Peyer's patch (tissue), 4 donors: ENCODE data around the gene USP24.

Experiments used
- POLR2A ChIP-seq, 2 donors: fragments of 450-650 bp; IDR thresholded peaks; one replicate each; pipeline ENCODE4 v1.5.1; 2017; ENCODE audit warnings: antibody characterized with exemption in 2 of 2, mild to moderate bottlenecking in 2 of 2, moderate library complexity in 2 of 2
- TF ChIP-seq, protein P1 (sequence below), 6 experiments: fragments of 450-650 bp in 4 of 6; fragments of 200-600 bp in 2 of 6; sonication (generic) in 1 of 6; IDR thresholded peaks; one replicate each; pipeline ENCODE4 v1.5.1; 2017 to 2019; ENCODE audit warnings: antibody characterized with exemption in 6 of 6, mild to moderate bottlenecking in 3 of 6, moderate library complexity in 1 of 6

DNA sequence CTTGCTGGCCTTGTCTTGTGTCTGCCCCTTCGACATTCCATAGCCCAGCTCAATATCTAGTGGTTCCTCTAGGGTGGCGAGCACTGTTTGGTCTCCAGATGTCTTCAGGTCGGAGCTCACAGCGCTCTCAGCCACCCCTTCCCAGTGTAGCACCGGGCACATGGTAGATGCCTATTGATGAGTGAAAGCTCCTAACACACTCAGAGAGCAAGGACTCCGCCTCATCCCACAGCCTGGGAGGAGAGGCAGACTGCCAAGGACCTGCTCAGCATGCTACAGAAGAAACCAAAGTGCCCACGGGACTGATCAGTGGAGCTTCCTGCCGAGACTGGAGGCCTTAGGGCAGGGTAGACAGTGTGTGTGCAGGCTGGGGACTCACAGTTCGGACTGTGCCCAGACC, 164.9 kb downstream of the USP24 start:
- TF ChIP-seq, protein P1, sequence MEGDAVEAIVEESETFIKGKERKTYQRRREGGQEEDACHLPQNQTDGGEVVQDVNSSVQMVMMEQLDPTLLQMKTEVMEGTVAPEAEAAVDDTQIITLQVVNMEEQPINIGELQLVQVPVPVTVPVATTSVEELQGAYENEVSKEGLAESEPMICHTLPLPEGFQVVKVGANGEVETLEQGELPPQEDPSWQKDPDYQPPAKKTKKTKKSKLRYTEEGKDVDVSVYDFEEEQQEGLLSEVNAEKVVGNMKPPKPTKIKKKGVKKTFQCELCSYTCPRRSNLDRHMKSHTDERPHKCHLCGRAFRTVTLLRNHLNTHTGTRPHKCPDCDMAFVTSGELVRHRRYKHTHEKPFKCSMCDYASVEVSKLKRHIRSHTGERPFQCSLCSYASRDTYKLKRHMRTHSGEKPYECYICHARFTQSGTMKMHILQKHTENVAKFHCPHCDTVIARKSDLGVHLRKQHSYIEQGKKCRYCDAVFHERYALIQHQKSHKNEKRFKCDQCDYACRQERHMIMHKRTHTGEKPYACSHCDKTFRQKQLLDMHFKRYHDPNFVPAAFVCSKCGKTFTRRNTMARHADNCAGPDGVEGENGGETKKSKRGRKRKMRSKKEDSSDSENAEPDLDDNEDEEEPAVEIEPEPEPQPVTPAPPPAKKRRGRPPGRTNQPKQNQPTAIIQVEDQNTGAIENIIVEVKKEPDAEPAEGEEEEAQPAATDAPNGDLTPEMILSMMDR (IDR thresholded peaks at IDR 0.05) = no peak
- TF ChIP-seq POLR2A (IDR thresholded peaks at IDR 0.05) = no peak
